A375 (cell line): ENCODE results near the gene C5orf52. TPM values are rescaled to one million over a fixed set of nuclear protein-coding genes. Genes with fewer than 3 reads are reported as not detected.

Experiments
- total RNA-seq: library from RNA; depleted of rRNA; stranded (reverse); fragments of >200 nt; shearing (Covaris generic); gene quantifications from 2 replicates; pipeline ENCODE4 v1.2.3, GENCODE V29; 2014; rRNA removed

Gene C5orf52
- total RNA-seq: not detected in 2 replicates

DNA sequence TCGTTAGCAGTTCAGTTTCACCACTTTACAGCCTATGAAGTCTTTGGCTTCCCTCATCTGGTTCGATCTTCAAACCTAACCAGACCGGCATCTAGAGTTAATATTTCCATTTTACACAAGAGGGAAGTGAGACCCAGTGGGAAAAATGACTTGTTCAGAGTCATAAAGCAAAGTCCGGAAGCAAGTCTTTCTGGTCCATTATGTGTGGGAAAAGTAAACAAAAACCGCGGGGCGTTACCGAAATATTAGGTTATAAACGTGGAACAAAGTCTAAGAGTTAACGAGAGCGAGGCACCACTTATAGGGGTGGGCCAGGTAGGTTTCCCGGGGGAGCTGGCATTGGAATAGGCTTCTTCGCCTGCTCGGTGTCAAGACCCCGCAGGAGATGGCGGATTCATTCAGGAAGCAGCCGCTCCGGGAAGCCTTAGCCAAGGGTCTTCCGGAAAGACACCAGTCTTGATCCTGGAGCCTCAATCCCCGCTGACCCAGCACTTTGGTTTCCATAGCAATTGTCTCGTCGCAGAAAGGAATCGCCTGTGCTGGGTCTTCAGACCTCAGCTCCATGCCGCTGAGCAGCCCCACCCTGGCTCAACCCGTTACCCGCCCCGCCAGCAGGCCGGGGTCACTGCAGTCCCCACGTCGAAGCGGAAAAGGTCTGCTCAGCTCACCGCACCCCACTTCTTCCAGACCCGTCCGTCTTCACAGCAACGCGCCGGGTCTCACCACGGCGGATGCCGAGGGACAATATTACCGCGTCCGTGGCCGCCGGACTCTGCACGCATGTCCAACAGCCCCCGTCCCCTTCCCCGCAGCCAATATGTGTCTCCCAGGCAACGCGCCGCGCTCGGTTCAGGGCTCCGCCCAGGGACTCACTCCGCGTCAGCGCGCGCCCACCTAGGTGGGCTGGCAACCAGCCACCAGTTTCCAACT lies at the start of gene C5orf52:
Gene C5orf52, plus strand, starts transcription at position 872 of the 930 bp plus-strand sequence. CDS start 82 bp downstream, outside the sequence.

DNA sequence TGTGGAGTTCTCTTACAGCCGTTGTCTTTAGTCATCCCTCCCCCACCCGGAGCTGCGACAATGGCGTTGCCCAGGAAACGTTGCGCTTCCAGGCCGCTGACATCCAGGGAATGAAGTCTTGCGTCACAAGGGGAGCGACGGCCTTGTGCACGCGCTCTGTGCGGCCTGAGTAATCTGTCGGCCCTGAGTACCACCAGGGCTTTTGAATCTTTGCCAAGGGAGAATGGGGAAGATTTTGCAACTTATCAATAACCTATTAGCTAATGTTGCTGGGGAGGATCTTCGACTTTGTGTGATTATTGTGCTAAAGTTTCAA lies 19.0 kb upstream of the C5orf52 start, which contains the start of gene SOX30:
Gene SOX30, minus strand, starts transcription at position 62 of the 316 bp plus-strand sequence. CDS start 360 bp downstream, outside the sequence.

Other genes with a start within 250 kb of the C5orf52 start
- gene NIPAL4, start 211.3 kb upstream of the C5orf52 start, total RNA-seq: 0.19 and 0.42 TPM in 2 replicates
- 25.7 and 25.9 TPM in 2 replicates for gene ADAM19, start 95.8 kb upstream of the C5orf52 start, total RNA-seq
- not detected in 2 replicates for gene SOX30, start 19.1 kb upstream of the C5orf52 start, total RNA-seq
- 55.1 and 58.1 TPM in 2 replicates for gene THG1L, start 59.9 kb downstream of the C5orf52 start, total RNA-seq
- 4.8 TPM in 2 replicates for gene LSM11, start 72.2 kb downstream of the C5orf52 start, total RNA-seq
- 63.5 and 73.3 TPM in 2 replicates for gene CLINT1, start 187.6 kb downstream of the C5orf52 start, total RNA-seq